ENCODE data around the gene ACAN. TPM values are rescaled to one million over a fixed set of nuclear protein-coding genes. Genes with fewer than 3 reads are reported as not detected.

ACAN gene
- total and polyA plus RNA-seq, 9 of the 15 experiments (the other 6 are each of a cell fraction or from before 2014, with no cell fraction given), result not detected

DNA sequence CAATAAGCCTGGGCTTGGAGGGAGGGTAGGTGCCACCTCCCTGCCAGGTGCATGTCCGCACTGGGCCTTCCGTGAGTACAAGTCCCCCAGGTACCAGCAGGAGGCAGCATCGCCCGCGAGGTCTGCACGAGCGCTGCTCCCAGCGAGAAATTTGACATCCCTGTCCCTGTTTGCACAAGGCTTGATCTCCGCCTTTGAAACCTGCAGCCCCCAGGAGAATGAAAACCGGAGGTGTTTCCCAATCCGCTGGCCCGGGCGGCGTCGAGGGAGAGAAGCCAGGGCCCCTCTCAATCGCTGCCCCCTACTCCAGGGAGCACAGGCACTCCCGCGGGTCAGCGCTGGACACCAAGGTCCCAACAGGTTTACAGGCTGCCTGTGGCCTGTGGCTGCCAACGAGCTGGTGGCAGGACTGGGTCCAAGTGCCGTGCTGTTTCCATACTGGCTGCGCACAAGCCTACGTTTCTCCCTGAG, 91.1 kb downstream of the ACAN start (continued):
- TF ChIP-seq CTCF (IDR thresholded peaks at IDR 0.05 in 2 of 3, conservative IDR thresholded peaks at IDR 0.05 in 1 of 3; ENCODE audit: insufficient read depth in 2 of 3, low read depth in 1 of 3, low read length in 3 of 3), result peak; percentile 85 to 90 (median 86)
- TF ChIP-seq, protein P1, sequence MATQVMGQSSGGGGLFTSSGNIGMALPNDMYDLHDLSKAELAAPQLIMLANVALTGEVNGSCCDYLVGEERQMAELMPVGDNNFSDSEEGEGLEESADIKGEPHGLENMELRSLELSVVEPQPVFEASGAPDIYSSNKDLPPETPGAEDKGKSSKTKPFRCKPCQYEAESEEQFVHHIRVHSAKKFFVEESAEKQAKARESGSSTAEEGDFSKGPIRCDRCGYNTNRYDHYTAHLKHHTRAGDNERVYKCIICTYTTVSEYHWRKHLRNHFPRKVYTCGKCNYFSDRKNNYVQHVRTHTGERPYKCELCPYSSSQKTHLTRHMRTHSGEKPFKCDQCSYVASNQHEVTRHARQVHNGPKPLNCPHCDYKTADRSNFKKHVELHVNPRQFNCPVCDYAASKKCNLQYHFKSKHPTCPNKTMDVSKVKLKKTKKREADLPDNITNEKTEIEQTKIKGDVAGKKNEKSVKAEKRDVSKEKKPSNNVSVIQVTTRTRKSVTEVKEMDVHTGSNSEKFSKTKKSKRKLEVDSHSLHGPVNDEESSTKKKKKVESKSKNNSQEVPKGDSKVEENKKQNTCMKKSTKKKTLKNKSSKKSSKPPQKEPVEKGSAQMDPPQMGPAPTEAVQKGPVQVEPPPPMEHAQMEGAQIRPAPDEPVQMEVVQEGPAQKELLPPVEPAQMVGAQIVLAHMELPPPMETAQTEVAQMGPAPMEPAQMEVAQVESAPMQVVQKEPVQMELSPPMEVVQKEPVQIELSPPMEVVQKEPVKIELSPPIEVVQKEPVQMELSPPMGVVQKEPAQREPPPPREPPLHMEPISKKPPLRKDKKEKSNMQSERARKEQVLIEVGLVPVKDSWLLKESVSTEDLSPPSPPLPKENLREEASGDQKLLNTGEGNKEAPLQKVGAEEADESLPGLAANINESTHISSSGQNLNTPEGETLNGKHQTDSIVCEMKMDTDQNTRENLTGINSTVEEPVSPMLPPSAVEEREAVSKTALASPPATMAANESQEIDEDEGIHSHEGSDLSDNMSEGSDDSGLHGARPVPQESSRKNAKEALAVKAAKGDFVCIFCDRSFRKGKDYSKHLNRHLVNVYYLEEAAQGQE (IDR thresholded peaks at IDR 0.05; ENCODE audit: borderline replicate concordance), result peak; percentile 58
- TF ChIP-seq, protein P1 (CRISPR knock-in tag; IDR thresholded peaks at IDR 0.05; ENCODE audit: low read depth), result no peak
- no peak for TF ChIP-seq XRCC3 (IDR thresholded peaks at IDR 0.05)
- no peak for TF ChIP-seq ESRRB (CRISPR knock-in tag; IDR thresholded peaks at IDR 0.05; ENCODE audit: borderline replicate concordance)
- peak; percentile 37; the same call in 1 of the 2 replicates for TF ChIP-seq CEBPB (tag; IDR thresholded peaks at IDR 0.05)
- TF ChIP-seq JUND (IDR thresholded peaks at IDR 0.05; ENCODE audit: borderline replicate concordance, low read depth, low read length), result 0 out of 2 replicates have a peak, but pooled peaks have one; percentile 9
- no peak for TF ChIP-seq JUND (tag; IDR thresholded peaks at IDR 0.05; ENCODE audit: borderline replicate concordance, low read depth, low read length)
- TF ChIP-seq NR2C2 (CRISPR knock-in tag; IDR thresholded peaks at IDR 0.05), result no peak
- TF ChIP-seq NR2C2 (tag; IDR thresholded peaks at IDR 0.05), result no peak
- TF ChIP-seq SRF (CRISPR knock-in tag; IDR thresholded peaks at IDR 0.05), result peak in 1 of 2 experiments; percentile 37; a peak in 1 of 4 replicates
- TF ChIP-seq SMC3 (conservative IDR thresholded peaks at IDR 0.05; ENCODE audit: insufficient read depth, low read depth, low read length), result peak; percentile 71
- TF ChIP-seq, protein P2, sequence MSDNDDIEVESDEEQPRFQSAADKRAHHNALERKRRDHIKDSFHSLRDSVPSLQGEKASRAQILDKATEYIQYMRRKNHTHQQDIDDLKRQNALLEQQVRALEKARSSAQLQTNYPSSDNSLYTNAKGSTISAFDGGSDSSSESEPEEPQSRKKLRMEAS (CRISPR knock-in tag; IDR thresholded peaks at IDR 0.05), result peak; percentile 36; the same call in 1 of the 2 replicates

All from K562 (cell line).